Smooth muscle cell (in vitro differentiated cells): ENCODE data around the gene SLC4A1. TPM values are rescaled to one million over a fixed set of nuclear protein-coding genes. Genes with fewer than 3 reads are reported as not detected.

Source experiments
- DNase-seq: peaks from one replicate; lab custom pipeline; 2025; ENCODE audit not compliant: unreplicated experiment; lab: John Stamatoyannopoulos, UW
- H2AFZ ChIP-seq: fragments of 200-600 bp; sonication (generic); 2 replicates; pipeline ENCODE4 v1.6.0; 2016; ENCODE audit warnings: antibody characterized with exemption, low read depth, mild to moderate bottlenecking
- H3F3A ChIP-seq: fragments of 200-600 bp; sonication (generic); 2 replicates; pipeline ENCODE4 v1.6.0; 2017; ENCODE audit warnings: antibody characterized with exemption, low read depth
- H3K27ac ChIP-seq: fragments of 200-600 bp; sonication (generic); 2 replicates; pipeline ENCODE4 v1.5.1; 2016; ENCODE audit warnings: low read depth, mild to moderate bottlenecking
- H3K27me3 ChIP-seq: fragments of 200-600 bp; sonication (generic); 2 replicates; pipeline ENCODE4 v1.6.1; 2016; ENCODE audit warnings: low read depth, mild to moderate bottlenecking
- H3K36me3 ChIP-seq: fragments of 200-600 bp; sonication (generic); 2 replicates; pipeline ENCODE4 v1.5.1; 2016; ENCODE audit warnings: low read depth
- H3K4me1 ChIP-seq: fragments of 200-600 bp; sonication (generic); 2 replicates; pipeline ENCODE4 v1.5.1; 2016; ENCODE audit warnings: low read depth
- H3K4me2 ChIP-seq: fragments of 200-600 bp; sonication (generic); 2 replicates; pipeline ENCODE4 v1.6.0; 2016; ENCODE audit warnings: mild to moderate bottlenecking
- H3K4me3 ChIP-seq: fragments of 200-600 bp; sonication (generic); 2 replicates; pipeline ENCODE4 v1.5.1; 2016; ENCODE audit warnings: mild to moderate bottlenecking
- H3K79me2 ChIP-seq: fragments of 200-600 bp; sonication (generic); 2 replicates; pipeline ENCODE4 v1.6.0; 2016; ENCODE audit warnings: low read depth, mild to moderate bottlenecking
- H3K9ac ChIP-seq: fragments of 200-600 bp; sonication (generic); 2 replicates; pipeline ENCODE4 v1.6.0; 2016; ENCODE audit warnings: low read depth
- H3K9me3 ChIP-seq: fragments of 200-600 bp; sonication (generic); replicated peaks from 2 replicates; pipeline ENCODE4 v1.5.1; 2016; ENCODE audit warnings: low read depth
- H4K20me1 ChIP-seq: fragments of 200-600 bp; sonication (generic); 2 replicates; pipeline ENCODE4 v1.6.0; 2016; ENCODE audit warnings: low read depth
- CTCF ChIP-seq: fragments of 200-600 bp; sonication (generic); IDR thresholded peaks from 2 replicates; pipeline ENCODE4 v1.5.1; 2017; ENCODE audit warnings: borderline replicate concordance, mild to moderate bottlenecking, antibody characterized with exemption; ENCODE audit not compliant: insufficient read depth, poor library complexity, severe bottlenecking
- WGBS: methylation state at CpG from one replicate; pipeline ENCODE4 v1.1.7; 2016; ENCODE audit warnings: low lambda C conversion rate; 5-methylcytosine and 5-hydroxymethylcytosine counted together
- polyA plus RNA-seq: library from polyadenylated mRNA; unstranded; fragments of >200 nt; fragmentation: Nextera tagmentation; extraction: Ambion mirVana; gene quantifications from 2 replicates; pipeline ENCODE4 v1.2.1, GENCODE V29; 2016
- total RNA-seq: library from RNA; depleted of rRNA; stranded (reverse); fragments of >200 nt; gene quantifications from 2 replicates; pipeline ENCODE4 v1.2.3, GENCODE V29; 2014

The SLC4A1 gene
- total and polyA plus RNA-seq, 2 experiments from 2014 or later = not detected

- no peak for TF ChIP-seq CTCF
- DNase-seq = no peak
- WGBS = 85% methylated on average over 7 of the region's 7 CpGs
These were observed 1.8 kb upstream of the SLC4A1 start for GRCh38 chr17:44269535-44270240.

GRCh38 chr17:44268709-44269534 lies 987 bp upstream of the SLC4A1 start:
- no peak overlapping the region for H2AFZ ChIP-seq
- no peak for TF ChIP-seq CTCF
- DNase-seq = no peak
- H3F3A ChIP-seq = no peaks in the 10 kb centered on the region
- H4K20me1 ChIP-seq = no peaks in the 10 kb centered on the region
- H3K4me1 ChIP-seq = no peaks in the 10 kb centered on the region
- no peaks in the 10 kb centered on the region for H3K79me2 ChIP-seq
- no peaks in the 10 kb centered on the region for H3K9me3 ChIP-seq
- H3K9ac ChIP-seq = no peak overlapping the region
- no peaks in the 10 kb centered on the region for H3K27me3 ChIP-seq
- 85% methylated on average over 11 of the region's 11 CpGs for WGBS
- H3K36me3 ChIP-seq = no peaks in the 10 kb centered on the region
- no peak overlapping the region for H3K4me3 ChIP-seq
- H3K27ac ChIP-seq = no peak overlapping the region
- no peak overlapping the region for H3K4me2 ChIP-seq

More at GRCh38 chr17:44269535-44270240, 1.8 kb upstream of the SLC4A1 start:
- Histone ChIP-seq H3K4me2 (no peak overlapping the region), H3K9ac (no peak overlapping the region), H3F3A (no peaks in the 10 kb centered on the region), H3K36me3 (no peaks in the 10 kb centered on the region), H2AFZ (no peak overlapping the region), H3K79me2 (no peaks in the 10 kb centered on the region), H3K27ac (no peak overlapping the region), H3K9me3 (no peaks in the 10 kb centered on the region), H3K4me1 (no peaks in the 10 kb centered on the region), H4K20me1 (no peaks in the 10 kb centered on the region), H3K4me3 (no peak overlapping the region), H3K27me3 (no peaks in the 10 kb centered on the region)

- H3K27me3 ChIP-seq = peaks cover 3% of the 10 kb centered on the region
- no peak overlapping the region for H3K9ac ChIP-seq
- no peaks in the 10 kb centered on the region for H3F3A ChIP-seq
- no peak overlapping the region for H3K4me2 ChIP-seq
- H3K4me1 ChIP-seq = no peaks in the 10 kb centered on the region
- WGBS = 95% methylated on average over 5 of the region's 5 CpGs
- H3K27ac ChIP-seq = no peak overlapping the region
- no peaks in the 10 kb centered on the region for H3K36me3 ChIP-seq
- H4K20me1 ChIP-seq = no peaks in the 10 kb centered on the region
- no peaks in the 10 kb centered on the region for H3K79me2 ChIP-seq
- H2AFZ ChIP-seq = no peak overlapping the region
- no peak for DNase-seq
- H3K4me3 ChIP-seq = no peak overlapping the region
- no peak for TF ChIP-seq CTCF
- H3K9me3 ChIP-seq = no peaks in the 10 kb centered on the region
These were observed 825 bp downstream of the SLC4A1 start for GRCh38 chr17:44267165-44267455.
